ENCODE measurements around the gene TAGLN3.

Gene TAGLN3

GRCh38 chr3:111998636-111999483, at the start of gene TAGLN3:
Gene TAGLN3 (plus strand): TSS chr3:111998922. CDS start chr3:111999423, 501 bp downstream.
- no peak for DNase-seq

- DNase-seq = no peak
Observed at GRCh38 chr3:111949712-111950111, 49.0 kb upstream of the TAGLN3 start.

GRCh38 chr3:111951032-111951431, 47.7 kb upstream of the TAGLN3 start:
- DNase-seq = no peak

GRCh38 chr3:111952086-111952485, 46.6 kb upstream of the TAGLN3 start:
- DNase-seq = no peak

DNA sequence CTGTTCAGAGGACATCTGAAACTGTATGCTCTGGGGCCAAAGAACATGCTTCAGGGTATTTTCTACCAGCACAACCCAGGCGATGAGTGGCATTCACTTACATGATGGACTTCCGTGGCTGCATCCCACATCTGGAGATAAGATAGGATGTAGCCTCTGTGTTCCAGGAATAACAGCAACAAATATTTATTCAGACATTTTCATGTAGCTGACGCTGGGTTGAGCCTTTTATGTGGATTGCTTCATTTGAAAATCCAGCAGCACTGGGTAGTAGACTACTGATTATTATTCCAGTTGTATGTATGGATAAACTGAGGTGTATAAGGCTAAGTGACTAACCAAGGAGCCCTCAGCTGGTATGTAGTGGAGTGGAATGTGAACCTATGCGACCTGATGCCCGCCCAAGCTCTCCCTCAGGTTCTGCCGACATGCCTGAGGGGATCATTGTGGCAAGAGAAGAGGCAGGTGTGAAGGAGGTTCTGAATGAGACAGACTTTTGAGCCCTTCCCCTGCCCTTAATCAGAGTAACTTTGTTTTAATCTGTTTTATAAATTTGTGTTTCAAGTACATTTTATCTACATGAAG, 45.8 kb upstream of the TAGLN3 start:
- no peak for DNase-seq

- DNase-seq = no peak
Observed at GRCh38 chr3:111954228-111954990, 44.3 kb upstream of the TAGLN3 start.

- no peak for DNase-seq
Observed at GRCh38 chr3:111955876-111956275, 42.8 kb upstream of the TAGLN3 start.

DNA sequence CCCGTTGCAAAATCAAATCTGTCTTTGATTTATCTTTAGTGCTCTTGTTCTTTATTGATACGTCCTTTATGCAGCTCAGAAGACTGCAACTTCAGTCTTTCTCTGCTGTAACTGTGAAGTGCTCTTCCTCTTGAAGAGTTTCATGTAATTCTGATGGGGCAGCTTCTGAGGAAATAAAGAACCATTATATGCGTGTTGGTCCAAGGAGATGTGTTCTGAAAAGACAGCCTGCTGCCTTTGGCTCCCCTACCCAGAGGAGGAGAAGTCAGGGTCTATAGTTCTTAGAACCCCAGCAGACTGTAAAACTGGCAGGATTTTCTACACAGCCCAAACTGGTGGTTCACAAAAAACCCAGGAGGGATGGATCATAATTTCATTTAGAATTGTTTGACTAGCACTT, 42.3 kb upstream of the TAGLN3 start:
- no peak for DNase-seq

DNA sequence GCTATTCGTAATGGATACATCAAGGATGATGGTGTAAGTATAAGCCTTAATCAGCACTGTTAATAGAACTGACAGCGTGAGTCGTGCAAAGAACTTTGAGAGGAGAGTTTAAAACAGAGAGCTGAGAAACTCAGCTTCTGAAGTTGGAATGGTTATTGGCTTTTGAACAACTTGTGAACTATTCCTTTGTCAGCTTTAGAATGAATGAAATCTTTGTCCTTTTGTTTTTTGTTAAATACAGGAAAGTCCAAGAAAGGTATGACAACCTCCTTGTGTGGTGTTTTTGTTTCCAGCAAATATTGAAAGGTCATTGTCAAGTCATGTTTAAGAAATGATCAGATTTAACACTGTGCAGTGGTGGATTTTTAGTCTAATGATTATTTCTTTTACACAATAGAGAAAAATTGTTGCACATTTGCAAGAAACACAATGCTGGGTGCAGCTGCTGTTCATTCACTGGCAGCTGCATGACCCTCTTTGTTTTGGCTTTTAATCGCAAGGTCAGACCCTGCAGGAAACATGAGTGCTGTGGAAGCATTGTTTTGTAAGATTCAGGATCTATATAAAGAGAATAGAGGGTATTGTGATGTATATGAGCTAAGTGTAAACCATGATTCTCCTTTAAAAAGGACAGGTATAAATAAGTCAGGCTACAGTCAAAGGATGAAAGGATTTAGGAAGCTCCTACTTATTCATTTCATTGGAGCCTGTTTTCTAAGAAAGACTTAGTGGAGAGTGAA, 41.6 kb upstream of the TAGLN3 start:
- DNase-seq = no peak

DNA sequence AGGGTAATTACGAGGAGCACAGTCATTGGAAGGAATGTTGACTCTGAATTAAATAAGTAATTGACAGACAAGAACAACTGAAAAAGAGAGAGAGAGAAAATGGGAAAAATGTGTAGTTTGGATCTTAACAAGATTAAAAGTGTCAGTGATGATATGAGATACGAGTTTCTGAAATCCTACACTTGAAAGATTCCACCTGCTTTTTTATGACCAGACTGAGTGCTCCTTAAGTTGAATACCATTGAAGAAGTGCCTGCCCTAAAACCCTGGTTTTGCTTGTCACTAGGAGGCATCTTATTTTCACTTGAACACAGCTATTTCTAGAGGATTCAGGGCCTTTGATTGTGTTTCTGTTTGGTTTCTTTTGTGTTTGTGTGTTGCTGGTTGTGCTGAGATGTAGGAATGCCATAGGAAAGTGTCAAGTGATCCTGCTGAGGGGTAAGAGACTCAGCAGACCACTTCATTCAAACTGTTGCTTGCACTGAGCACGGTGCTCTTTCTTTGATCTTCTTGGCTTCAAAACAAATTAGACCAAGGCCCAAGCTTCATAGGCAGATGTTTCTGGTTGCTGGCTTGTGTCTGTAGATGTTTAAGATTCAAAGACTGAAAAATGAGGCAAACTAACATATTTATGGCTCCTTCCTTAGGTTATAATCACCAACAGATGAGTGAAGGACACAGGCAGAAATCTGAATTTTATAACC, 37.1 kb upstream of the TAGLN3 start:
- no peak for DNase-seq

GRCh38 chr3:111963424-111963823, 35.3 kb upstream of the TAGLN3 start:
- no peak for DNase-seq

DNA sequence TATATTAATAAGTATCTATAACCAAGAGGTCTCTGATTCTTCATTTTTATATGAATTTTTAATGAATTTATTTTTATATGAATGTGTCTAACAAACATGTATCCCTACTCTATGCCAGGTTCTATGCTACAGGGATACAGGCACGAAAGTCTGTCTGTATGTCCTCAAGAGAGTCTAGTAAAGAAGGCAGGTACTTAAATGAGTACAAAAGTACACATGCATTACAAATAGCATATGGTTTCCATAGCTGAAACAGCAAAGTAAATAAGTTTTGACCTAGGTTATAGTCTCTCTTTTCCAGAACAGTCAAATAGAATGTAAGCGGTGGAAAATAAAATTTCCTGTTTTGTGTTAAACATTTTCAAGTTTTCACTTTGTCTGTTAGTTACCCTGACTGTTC, 33.2 kb upstream of the TAGLN3 start:
- no peak for DNase-seq

GRCh38 chr3:111967068-111967467, 31.7 kb upstream of the TAGLN3 start:
- DNase-seq = no peak

GRCh38 chr3:111967651-111968274, 31.0 kb upstream of the TAGLN3 start:
- DNase-seq = peak; percentile 44 to 72 (median 62)

- no peak for DNase-seq
Observed at GRCh38 chr3:111968319-111969054, 30.2 kb upstream of the TAGLN3 start.

GRCh38 chr3:111970376-111970775, 28.3 kb upstream of the TAGLN3 start:
- DNase-seq = no peak

- DNase-seq = no peak
Observed at GRCh38 chr3:111971533-111972130, 27.1 kb upstream of the TAGLN3 start.

GRCh38 chr3:111972891-111973290, 25.8 kb upstream of the TAGLN3 start:
- no peak for DNase-seq

DNA sequence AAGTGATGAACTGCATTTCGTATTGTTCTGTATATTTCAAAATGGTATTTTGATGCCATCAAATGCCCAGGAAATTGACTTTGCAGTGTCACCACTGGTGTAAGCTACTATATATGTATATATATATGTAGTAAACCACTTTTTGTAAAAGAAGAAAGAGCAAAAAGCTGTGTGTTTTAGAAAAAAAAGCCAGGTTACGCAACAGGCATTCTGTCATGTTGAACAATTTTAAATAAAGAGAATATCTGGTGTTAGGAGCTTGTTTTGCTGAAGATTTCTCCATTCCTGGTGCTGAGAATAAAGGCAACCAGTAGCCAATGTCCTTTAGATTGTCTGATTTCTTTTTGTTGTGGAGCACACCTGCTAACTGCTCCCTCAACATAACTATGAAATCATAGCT, 23.6 kb upstream of the TAGLN3 start:
- DNase-seq = no peak

GRCh38 chr3:111976254-111976653, 22.5 kb upstream of the TAGLN3 start:
- no peak for DNase-seq

Measured in activated naive CD4-positive, alpha-beta T cell (primary cell).